ENCODE data around the gene C5orf58.
A peak's percentile ranks its signal among the peaks of the same experiment; 100 is the strongest.

Gene C5orf58

GRCh38 chr5:170288551-170288950 lies 55.8 kb downstream of the C5orf58 start:
- H3K9me3 ChIP-seq (replicated peaks in 1 of 11): peaks cover 0 to 30% (median 9%) of the 10 kb centered on the region in 11 experiments; a peak in 11 of 22 replicates
- peaks cover 85 to 100% (median 98%) of the 10 kb centered on the region in 10 experiments for H3K4me1 ChIP-seq
- H3K4me2 ChIP-seq: peak overlapping the region; percentile 42 to 98 (median 83)
- peaks cover 88 to 95% (median 94%) of the 10 kb centered on the region in 11 experiments for H3K36me3 ChIP-seq
- peaks cover 28 to 99% (median 58%) of the 10 kb centered on the region in 11 experiments for H4K20me1 ChIP-seq
- peak overlapping the region in 9 of 11 experiments; percentile 31 to 72 (median 62); a peak in 14 of 22 replicates for H3K9ac ChIP-seq
- H3K27ac ChIP-seq: peak overlapping the region in 10 of 11 experiments; percentile 49 to 86 (median 79); a peak in 18 of 22 replicates
- H3K27me3 ChIP-seq: no peaks in the 10 kb centered on the region
- no peak for TF ChIP-seq Cebpa-rat (IDR thresholded peaks at IDR 0.05)
- H3K4me3 ChIP-seq: peak overlapping the region in 6 of 10 experiments; percentile 2 to 41 (median 18); a peak in 7 of 20 replicates

GRCh38 chr5:170289121-170289520 lies 56.3 kb downstream of the C5orf58 start:
- no peak for TF ChIP-seq Cebpa-rat (IDR thresholded peaks at IDR 0.05)
- Histone ChIP-seq H3K9me3 (replicated peaks in 1 of 11) (peaks cover 0 to 28% (median 9%) of the 10 kb centered on the region in 11 experiments; a peak in 11 of 22 replicates), H3K4me2 (peak overlapping the region; percentile 42 to 98 (median 83)), H3K4me1 (peaks cover 88 to 100% (median 98%) of the 10 kb centered on the region in 10 experiments), H4K20me1 (peaks cover 34 to 99% (median 59%) of the 10 kb centered on the region in 11 experiments), H3K4me3 (peak overlapping the region in 4 of 10 experiments; percentile 7 to 41 (median 17); a peak in 6 of 20 replicates), H3K9ac (peak overlapping the region in 5 of 11 experiments; percentile 27 to 66 (median 43); a peak in 5 of 22 replicates), H3K36me3 (peaks cover 85 to 95% (median 92%) of the 10 kb centered on the region in 11 experiments), H3K27ac (peak overlapping the region in 8 of 11 experiments; percentile 56 to 86 (median 81); a peak in 15 of 22 replicates), H3K27me3 (no peaks in the 10 kb centered on the region)

- H3K9me3 ChIP-seq (replicated peaks in 1 of 11): peaks cover 0 to 23% (median 9%) of the 10 kb centered on the region in 11 experiments; a peak in 11 of 22 replicates
- TF ChIP-seq Cebpa-rat (IDR thresholded peaks at IDR 0.05): no peak
Observed at GRCh38 chr5:170289764-170290163, 57.0 kb downstream of the C5orf58 start.

GRCh38 chr5:170290498-170290897 lies 57.7 kb downstream of the C5orf58 start:
- H3K9ac ChIP-seq: peak overlapping the region in 2 of 11 experiments; percentile 4 to 23; a peak in 5 of 22 replicates
- no peaks in the 10 kb centered on the region for H3K27me3 ChIP-seq
- peaks cover 85 to 95% (median 92%) of the 10 kb centered on the region in 11 experiments for H3K36me3 ChIP-seq
- H3K27ac ChIP-seq: peak overlapping the region in 7 of 11 experiments; percentile 54 to 86 (median 80); a peak in 10 of 22 replicates
- peak overlapping the region; percentile 8 to 98 (median 83); a peak in 19 of 22 replicates for H3K4me2 ChIP-seq
- peaks cover 48 to 99% (median 72%) of the 10 kb centered on the region in 11 experiments for H4K20me1 ChIP-seq
- peaks cover 0 to 15% (median 9%) of the 10 kb centered on the region in 11 experiments; a peak in 10 of 22 replicates for H3K9me3 ChIP-seq (replicated peaks in 1 of 11)
- peaks cover 96 to 100% (median 99%) of the 10 kb centered on the region in 10 experiments for H3K4me1 ChIP-seq
- peak overlapping the region in 1 of 10 experiments; percentile 11; a peak in 1 of 20 replicates for H3K4me3 ChIP-seq
- no peak for TF ChIP-seq Cebpa-rat (IDR thresholded peaks at IDR 0.05)

More at GRCh38 chr5:170289764-170290163, 57.0 kb downstream of the C5orf58 start:
- H3K27ac ChIP-seq: peak overlapping the region in 7 of 11 experiments; percentile 54 to 86 (median 80); a peak in 13 of 22 replicates
- H3K27me3 ChIP-seq: no peaks in the 10 kb centered on the region
- H3K4me1 ChIP-seq: peaks cover 92 to 100% (median 99%) of the 10 kb centered on the region in 10 experiments
- H3K4me2 ChIP-seq: peak overlapping the region; percentile 8 to 98 (median 83); a peak in 18 of 22 replicates
- peak overlapping the region in 3 of 11 experiments; percentile 4 to 23 (median 22); a peak in 6 of 22 replicates for H3K9ac ChIP-seq
- H3K4me3 ChIP-seq: peak overlapping the region in 1 of 10 experiments; percentile 11; a peak in 1 of 20 replicates
- H3K36me3 ChIP-seq: peaks cover 85 to 95% (median 92%) of the 10 kb centered on the region in 11 experiments
- peaks cover 40 to 99% (median 65%) of the 10 kb centered on the region in 11 experiments for H4K20me1 ChIP-seq

- Histone ChIP-seq H3K9me3 (replicated peaks in 1 of 11) (no peaks in the 10 kb centered on the region), H3K36me3 (peaks cover 70 to 88% (median 75%) of the 10 kb centered on the region in 11 experiments), H4K20me1 (peaks cover 61 to 93% (median 84%) of the 10 kb centered on the region in 11 experiments), H3K4me3 (peak overlapping the region in 6 of 10 experiments; percentile 32 to 98 (median 87); a peak in 10 of 20 replicates), H3K4me1 (peaks cover 81 to 86% (median 83%) of the 10 kb centered on the region in 10 experiments), H3K4me2 (peak overlapping the region; percentile 88 to 100 (median 96)), H3K27ac (peak overlapping the region in 6 of 11 experiments; percentile 6 to 51 (median 28); a peak in 6 of 22 replicates), H3K27me3 (no peaks in the 10 kb centered on the region), H3K9ac (peak overlapping the region in 2 of 11 experiments; percentile 27 to 98; a peak in 2 of 22 replicates)
- TF ChIP-seq Cebpa-rat (IDR thresholded peaks at IDR 0.05): no peak
Observed at GRCh38 chr5:170292179-170293104, 59.7 kb downstream of the C5orf58 start.

GRCh38 chr5:170293273-170293672 lies 60.5 kb downstream of the C5orf58 start:
- Histone ChIP-seq H3K27ac (peak overlapping the region in 8 of 11 experiments; percentile 11 to 99 (median 72); a peak in 8 of 22 replicates), H3K9ac (peak overlapping the region in 9 of 11 experiments; percentile 92 to 98 (median 95); a peak in 13 of 22 replicates), H3K4me1 (peaks cover 79 to 84% (median 81%) of the 10 kb centered on the region in 10 experiments), H3K4me3 (peak overlapping the region in 9 of 10 experiments; percentile 77 to 98 (median 85); a peak in 17 of 20 replicates), H3K4me2 (peak overlapping the region; percentile 88 to 100 (median 96)), H3K27me3 (no peaks in the 10 kb centered on the region), H3K36me3 (peaks cover 65 to 85% (median 72%) of the 10 kb centered on the region in 11 experiments), H4K20me1 (peaks cover 61 to 86% (median 82%) of the 10 kb centered on the region in 11 experiments), H3K9me3 (replicated peaks in 1 of 11) (no peaks in the 10 kb centered on the region)
- TF ChIP-seq Cebpa-rat (IDR thresholded peaks at IDR 0.05): peak in 4 of 11 experiments; percentile 23 to 41 (median 28); a peak in 3 of 22 replicates

- H3K4me1 ChIP-seq: peaks cover 79 to 84% (median 81%) of the 10 kb centered on the region in 10 experiments
- H3K4me2 ChIP-seq: peak overlapping the region; percentile 88 to 100 (median 96)
Observed at GRCh38 chr5:170294057-170294456, 61.3 kb downstream of the C5orf58 start.

More at GRCh38 chr5:170294057-170294456, 61.3 kb downstream of the C5orf58 start:
- Histone ChIP-seq H3K9me3 (replicated peaks in 1 of 11) (no peaks in the 10 kb centered on the region), H3K36me3 (peaks cover 57 to 77% (median 64%) of the 10 kb centered on the region in 11 experiments), H3K27ac (peak overlapping the region in 8 of 11 experiments; percentile 11 to 99 (median 66); a peak in 12 of 22 replicates), H3K27me3 (no peaks in the 10 kb centered on the region), H3K9ac (peak overlapping the region; percentile 88 to 98 (median 94); a peak in 20 of 22 replicates), H4K20me1 (peaks cover 61 to 78% (median 75%) of the 10 kb centered on the region in 11 experiments), H3K4me3 (peak overlapping the region; percentile 77 to 98 (median 86); a peak in 18 of 20 replicates)
- TF ChIP-seq Cebpa-rat (IDR thresholded peaks at IDR 0.05): no peak

Data from BLaER1 treated with 17β-estradiol and CSF1 and Interleukin-3, amounts not matched to agents 10 nM and 100 nM (cell line).